ENCODE data around the gene MROH2A. TPM values are rescaled to one million over a fixed set of nuclear protein-coding genes. Genes with fewer than 3 reads are reported as not detected.

MROH2A gene
- polyA plus RNA-seq, 3 donors, result 0.09 to 2.2 (median 0.14) TPM

DNA sequence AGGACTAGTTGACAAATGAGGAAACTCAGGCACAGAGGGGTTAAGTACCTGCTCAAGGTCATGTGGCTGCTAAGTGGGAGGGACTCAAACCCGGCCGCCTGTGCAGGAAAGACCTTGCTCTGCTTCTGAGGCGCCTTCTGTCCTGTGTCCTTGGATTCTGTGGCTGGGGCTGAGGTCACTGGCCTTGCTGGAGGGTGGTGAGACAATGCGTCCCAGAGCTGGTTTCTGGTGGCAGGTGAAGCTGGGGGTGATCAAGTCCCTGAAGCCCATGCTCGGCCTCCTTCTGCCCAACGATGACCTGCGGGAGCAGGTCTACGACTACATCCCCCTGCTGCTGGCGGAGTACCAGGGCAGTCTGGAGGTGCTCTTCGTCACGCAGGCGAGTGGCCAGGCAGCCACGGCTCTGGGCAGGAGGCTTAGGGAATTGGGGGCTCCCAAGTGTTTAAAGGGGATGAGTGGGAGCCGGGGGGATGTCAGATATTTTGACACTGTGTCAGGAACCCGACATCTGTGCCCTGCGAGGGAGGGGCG lies 16.1 kb downstream of the MROH2A start:
- WGBS, 3 donors, result 62 to 79% (median 78%) methylated on average over 17 of the region's 17 CpGs

DNA sequence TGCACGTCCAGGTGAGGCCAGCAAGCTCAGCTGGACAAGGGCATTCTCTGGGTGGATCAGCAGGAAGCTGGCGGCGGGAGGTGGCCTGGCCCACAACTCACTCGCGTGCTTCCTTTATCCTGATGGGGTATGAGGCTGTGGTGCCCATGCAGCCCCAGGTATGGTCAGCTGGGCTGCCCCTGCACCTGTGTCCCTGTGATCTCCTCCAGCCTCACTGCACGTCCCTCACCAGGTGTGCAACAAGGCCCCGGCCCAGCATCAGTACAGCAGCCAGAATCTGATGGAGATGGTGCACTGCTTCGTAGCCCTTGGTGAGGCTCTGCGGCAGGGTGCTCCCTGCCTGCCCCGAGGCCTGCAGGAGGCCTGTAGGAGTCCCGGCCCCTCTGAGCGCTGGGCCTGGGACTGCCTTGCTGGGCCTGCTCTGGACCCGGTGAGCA lies 17.6 kb downstream of the MROH2A start:
- WGBS, 3 donors, result 91 to 92% (median 92%) methylated on average over 13 of the region's 13 CpGs

More for the DNA sequence above, 16.1 kb downstream of the MROH2A start:
- H3K27ac ChIP-seq (ENCODE audit: low read depth, low read length), result no peak overlapping the region

DNA sequence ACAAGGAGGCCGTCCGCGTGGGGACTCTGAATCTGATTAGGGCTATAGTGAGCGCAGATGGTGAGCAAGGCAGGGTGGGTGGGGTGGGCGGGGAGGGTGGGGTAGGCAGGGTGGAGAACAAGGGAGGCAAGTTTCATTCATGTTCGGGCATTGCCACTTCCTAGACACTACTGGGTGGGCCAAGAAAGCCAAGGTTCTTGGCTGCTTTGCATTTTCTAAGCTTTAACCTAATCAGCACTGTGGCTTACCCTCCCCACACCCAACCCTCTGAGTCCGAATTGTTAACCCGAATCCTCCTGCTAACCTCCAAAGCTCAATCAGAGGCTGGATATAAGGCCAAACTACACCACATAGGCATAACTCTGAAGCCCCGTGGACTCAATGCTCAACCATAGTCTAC lies 18.1 kb downstream of the MROH2A start:
- H3K27ac ChIP-seq (ENCODE audit: low read depth, low read length), result no peak overlapping the region
- WGBS, 3 donors, result 85 to 93% (median 87%) methylated on average over 9 of the region's 9 CpGs

More for the DNA sequence above, 17.6 kb downstream of the MROH2A start:
- H3K27ac ChIP-seq (ENCODE audit: low read depth, low read length), result no peak overlapping the region

DNA sequence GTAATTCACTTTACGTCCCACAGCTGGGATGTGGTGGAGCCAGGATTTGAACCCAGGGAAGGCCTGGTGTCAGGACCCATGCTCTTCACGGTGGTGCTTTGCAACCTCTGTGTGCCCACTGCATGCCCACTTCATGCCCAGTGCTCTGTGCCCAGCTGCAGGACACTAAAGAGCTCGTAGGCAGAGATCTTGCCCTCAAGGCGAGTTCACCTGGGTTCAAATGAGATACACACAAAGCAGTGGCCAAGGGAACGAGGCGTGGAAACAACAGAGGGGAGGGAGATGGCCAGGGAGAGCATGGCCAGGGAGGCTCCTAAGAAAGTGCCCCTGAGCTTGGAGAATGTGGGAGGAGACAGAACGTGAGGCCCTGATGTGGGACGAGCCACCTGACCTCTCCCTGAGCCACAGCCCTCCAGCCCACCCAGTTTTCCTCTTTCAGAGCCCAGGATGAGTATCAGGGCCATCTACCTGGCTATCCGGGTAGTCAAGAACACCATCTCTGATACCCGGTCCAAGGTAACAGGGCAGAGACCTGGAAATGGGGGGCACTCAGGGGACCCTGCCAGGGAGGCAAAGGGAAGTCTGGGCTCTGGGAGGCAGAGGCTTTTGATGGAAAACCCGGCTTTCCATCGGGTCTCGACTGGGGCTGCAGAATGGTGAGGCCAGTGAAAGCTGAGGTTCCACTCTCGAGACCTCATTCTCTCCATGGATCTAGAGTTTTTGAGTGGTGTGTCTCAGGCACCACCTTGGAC lies 20.4 kb downstream of the MROH2A start:
- 76 to 85% (median 82%) methylated on average over 14 of the region's 14 CpGs for whole genome bisulfite sequencing, 3 donors
- no peak overlapping the region for H3K27ac ChIP-seq (ENCODE audit: low read depth, low read length)

DNA sequence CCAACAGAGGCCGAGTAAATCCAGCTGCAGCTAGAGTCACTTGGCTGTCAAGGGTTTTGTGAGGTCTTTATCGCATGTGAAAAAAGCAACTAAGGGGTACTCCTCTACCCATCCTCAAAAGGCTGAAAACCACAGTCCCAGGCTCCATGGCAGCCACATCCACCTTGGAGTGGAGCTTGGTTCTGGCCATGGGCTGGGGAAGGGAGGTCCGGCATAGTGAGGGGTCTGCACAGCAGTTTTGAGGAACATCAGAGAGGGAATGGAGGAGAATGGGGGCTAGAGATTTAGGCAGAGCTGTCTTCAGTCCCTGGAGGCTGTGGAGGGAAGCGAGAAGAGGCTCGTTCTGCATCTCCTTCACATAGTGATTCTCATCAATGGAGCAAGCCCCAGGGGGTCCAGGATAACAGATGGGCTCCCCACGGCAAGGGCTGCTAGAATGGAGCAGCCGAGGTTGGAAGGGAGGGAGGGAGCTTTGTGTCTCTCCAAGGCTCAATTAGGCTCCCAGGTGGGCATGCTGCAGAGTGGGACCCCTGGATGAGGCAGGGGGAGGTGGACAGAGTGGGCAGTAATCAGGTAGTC lies 21.0 kb downstream of the MROH2A start:
- no peak overlapping the region for H3K27ac ChIP-seq (ENCODE audit: low read depth, low read length)
- 58 to 63% (median 61%) methylated on average over 7 of the region's 7 CpGs for WGBS, 3 donors

DNA sequence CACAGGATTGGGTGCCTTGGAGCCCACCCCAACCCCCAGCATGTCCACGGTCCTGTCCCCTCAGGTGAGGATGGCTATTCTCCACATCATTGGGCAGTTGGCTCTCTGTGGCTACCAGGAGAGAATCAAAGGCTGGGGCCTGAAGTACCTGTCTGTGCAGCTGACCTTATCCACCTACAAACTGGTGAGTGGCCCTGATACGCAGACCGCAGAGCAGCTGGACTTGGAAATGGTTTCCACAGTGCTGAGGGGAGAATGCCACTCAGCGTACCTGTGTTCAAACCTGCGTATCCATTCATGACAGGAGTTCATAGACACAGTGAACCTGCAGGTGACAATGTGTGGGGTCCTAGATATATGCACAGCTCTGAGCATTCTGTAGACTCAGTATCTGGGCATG lies 21.6 kb downstream of the MROH2A start:
- no peak overlapping the region for H3K27ac ChIP-seq (ENCODE audit: low read depth, low read length)
- 45 to 82% (median 54%) methylated on average over 5 of the region's 5 CpGs for WGBS, 3 donors

DNA sequence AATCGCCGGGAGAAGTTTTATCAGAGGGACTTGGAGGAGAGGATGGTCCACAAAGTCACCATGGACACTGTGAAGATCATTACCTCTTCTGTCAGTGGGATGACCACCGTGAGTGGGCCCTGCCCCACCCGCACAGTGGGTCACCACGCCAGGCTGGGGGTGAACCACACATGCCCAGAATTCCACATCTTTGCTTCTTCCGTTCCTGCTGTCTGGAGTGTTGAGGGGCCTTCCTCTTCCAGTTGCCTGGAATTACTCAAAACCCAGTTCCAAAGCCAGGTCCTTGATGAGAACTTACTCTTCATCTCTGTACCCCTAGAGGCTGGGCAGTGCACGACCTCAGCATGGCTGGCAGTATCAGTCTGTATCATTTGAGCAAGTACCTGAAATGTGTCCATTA lies 22.1 kb downstream of the MROH2A start:
- 78 to 81% (median 80%) methylated on average over 7 of the region's 7 CpGs for WGBS, 3 donors
- no peak overlapping the region for H3K27ac ChIP-seq (ENCODE audit: low read depth, low read length)

DNA sequence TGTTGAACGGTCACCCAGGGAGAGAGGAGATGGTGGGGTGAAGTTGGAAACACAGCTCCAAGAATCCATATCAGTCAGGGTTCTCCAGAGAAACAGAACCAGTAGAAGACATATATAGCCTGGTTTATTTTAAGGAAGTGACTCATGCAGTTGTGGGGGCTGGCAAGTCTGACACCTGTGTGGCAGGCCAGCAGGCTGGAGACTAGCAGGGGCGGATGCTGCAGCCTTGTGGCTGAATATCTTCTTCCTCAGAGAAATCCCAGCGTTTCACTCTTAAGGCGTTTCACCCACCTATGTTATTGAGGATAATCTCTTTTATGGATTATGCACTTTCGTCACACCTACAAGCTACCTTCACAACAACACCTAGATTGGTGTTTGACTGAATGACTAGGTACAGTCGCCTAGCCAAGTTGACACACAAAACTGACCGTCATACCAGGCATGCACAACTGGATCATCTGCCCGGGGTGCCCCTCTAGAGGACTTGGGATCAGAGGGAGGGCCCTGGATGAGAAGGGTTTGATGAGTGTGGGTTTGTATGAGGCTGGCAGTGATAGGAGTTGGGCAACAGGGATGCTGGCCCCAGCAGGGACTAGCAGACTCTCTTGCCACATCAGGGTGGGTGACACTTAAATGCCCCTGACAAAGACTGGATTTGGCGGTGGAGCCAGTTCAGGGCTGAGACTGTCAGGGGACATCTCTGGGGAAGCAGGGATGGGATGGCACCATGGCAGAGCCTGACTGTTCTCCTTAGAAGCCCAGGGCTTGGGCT lies 23.4 kb downstream of the MROH2A start:
- WGBS, 3 donors, result 66 to 79% (median 75%) methylated on average over 9 of the region's 9 CpGs

DNA sequence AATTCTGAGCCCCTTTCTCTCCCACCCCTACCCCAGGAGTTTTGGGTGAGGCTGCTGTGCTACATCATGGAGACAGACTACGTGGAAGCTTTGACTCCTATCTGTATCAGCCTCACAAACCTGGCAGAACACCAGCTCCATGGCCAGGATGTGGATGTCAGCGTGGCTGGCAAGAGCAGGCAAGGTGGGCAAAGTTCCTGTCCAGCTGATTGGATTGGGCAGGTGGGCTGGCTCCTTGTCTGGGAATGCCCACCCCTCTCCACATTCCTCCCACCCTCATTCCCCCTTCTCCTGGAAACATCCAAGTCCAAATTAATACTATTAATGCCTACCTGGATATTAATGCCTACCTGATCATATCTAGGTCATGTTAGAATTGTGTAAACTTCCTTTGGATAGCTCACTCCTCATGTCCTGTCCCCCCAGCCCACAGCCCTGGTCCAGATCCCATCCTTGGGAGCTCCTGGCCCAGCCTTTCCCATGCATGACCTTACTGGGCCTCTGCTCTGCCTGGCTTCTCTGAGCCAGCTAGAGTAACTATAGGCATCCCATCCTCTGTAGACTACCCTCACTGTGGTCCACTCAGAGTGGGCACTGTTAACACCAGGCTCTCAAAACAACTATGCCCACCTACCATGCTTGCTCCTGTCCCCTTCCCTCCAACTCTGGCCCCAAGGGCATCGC lies 24.1 kb downstream of the MROH2A start:
- no peak overlapping the region for H3K27ac ChIP-seq (ENCODE audit: low read depth, low read length)
- 59 to 76% (median 71%) methylated on average over 3 of the region's 3 CpGs for WGBS, 3 donors

More for the DNA sequence above, 23.4 kb downstream of the MROH2A start:
- H3K27ac ChIP-seq (ENCODE audit: low read depth, low read length), result no peak overlapping the region

DNA sequence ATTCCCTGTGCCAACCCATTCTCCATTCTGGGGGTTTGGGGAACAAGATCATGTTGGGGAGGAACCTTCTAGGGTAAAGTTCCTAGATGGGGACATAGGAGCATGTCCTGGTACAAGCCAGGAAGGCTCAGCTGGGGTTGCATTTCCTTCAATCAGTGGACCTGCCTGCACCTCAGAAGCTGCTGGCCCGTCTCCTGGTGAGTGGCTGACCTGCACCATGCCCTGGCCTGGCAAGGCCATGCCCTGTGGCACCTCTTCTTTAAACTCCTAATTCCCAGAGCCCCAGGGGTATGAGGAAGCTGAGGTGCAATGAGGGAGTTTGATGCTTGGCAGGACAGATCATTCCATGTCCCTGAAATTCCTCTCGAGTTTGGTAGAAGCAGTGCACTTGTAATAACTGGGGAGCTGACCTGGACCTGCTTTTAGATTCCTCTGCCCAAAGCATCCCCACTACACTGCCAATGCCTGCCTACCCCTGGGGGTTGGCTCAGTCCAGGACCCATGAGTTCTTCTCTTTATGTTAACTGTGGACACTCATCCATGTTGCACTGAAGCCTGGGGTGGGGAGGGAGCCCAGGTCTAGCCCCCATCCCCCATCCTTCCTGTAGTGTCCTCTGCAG lies 25.3 kb downstream of the MROH2A start:
- no peak overlapping the region for H3K27ac ChIP-seq (ENCODE audit: low read depth, low read length)
- 46 to 71% (median 67%) methylated on average over 2 of the region's 2 CpGs for WGBS, 3 donors

DNA sequence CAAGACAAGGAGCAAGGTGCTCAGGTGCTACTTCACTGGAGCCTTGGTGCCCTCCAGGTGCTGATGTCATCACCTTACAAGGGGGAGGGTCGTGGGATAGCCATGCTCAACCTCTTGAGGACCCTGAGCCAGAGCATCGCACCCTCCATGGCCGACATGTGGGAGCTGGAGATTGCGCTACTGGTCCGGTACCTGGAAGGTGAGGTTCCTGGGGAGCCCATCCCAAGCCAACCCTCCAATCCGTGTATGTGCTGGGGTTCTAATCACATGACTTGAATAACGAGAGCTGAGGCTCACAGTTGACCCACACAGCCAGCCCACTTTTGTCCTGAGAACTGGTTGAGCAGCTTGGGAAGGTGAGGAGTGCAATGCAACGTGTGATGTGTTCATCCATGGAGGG lies 25.9 kb downstream of the MROH2A start:
- H3K27ac ChIP-seq (ENCODE audit: low read depth, low read length), result no peak overlapping the region
- 60 to 65% (median 64%) methylated on average over 8 of the region's 8 CpGs for WGBS, 3 donors

DNA sequence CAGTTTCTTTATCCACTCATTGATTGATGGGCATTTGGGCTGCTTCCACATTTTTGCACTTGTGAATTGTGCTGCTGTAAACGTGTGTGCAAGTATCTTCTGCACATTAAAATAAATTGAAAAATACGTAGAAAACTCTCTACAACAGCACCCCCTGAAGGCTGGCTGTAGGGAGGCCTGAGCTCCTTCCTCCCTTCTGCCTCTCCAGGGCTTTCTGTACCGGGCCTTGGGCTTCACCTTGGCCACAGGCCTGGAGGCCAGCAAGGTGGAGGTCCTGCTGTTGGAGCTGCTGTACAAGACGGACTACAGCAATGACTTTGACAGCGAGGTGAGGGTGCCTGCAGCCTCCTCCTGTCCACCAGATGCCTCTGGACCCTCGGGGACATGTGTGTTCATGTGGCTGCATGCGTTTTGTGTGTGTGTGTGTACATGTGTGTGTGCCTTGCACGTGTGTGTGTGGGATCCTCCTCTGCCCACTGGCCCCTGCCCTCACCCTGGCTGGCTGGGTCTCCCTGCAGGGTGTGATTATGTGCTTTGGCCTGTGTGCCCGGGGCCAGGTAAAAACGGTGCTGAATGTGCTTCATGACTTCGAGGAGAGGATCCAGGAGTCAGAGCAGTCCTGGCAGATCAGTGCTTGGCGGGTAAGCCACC lies 29.2 kb downstream of the MROH2A start:
- WGBS, 3 donors, result 66 to 73% (median 72%) methylated on average over 12 of the region's 12 CpGs
- no peak overlapping the region for H3K27ac ChIP-seq (ENCODE audit: low read depth, low read length)

DNA sequence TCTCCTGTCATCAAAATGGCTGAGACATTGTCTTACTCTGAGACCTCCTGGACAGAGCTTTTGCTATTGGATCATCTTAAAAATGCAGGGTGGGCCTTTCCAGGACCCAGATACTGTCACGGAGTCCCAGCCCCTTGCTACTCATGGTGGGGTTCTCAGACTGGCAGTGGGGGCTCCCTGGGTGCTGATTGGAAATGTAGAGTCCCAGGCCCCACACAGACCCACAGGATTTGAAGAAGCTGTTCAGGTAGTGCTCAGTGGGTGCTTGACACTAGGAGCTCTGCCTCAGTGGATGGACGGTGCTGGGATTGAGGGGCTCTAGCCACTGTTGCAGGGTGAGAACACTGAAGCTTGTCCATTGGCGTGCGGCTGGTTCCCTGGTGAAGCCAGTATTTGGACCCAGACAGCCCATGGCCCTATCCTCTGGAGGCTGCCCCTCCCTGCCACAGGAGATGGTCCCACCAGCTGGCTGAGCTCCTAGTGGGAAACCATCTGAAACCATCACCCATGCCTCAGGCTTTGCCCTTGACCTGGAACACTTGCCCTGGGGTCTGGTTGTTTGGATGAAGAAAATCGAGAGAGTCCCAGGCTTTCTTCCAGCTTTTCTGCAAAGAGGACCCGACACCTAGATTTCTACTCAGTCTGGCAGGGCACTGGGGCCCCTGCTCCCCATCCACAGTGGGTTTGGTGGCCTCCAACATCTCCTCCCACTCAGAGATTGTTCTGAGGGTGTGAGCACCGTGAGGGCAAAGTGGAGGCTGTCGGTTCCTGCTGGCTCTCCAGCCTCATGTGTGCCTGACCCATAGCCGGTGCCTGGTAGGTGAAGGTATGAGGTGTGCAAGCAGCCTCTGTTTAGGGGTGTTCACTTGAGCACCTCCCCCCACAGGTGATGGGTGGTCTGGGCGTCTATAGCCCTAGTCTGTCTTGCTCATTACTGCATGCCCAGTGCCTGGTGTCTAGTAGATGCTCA lies 30.1 kb downstream of the MROH2A start:
- 77 to 83% (median 78%) methylated on average over 10 of the region's 10 CpGs for WGBS, 3 donors
- H3K27ac ChIP-seq (ENCODE audit: low read depth, low read length), result no peak overlapping the region

DNA sequence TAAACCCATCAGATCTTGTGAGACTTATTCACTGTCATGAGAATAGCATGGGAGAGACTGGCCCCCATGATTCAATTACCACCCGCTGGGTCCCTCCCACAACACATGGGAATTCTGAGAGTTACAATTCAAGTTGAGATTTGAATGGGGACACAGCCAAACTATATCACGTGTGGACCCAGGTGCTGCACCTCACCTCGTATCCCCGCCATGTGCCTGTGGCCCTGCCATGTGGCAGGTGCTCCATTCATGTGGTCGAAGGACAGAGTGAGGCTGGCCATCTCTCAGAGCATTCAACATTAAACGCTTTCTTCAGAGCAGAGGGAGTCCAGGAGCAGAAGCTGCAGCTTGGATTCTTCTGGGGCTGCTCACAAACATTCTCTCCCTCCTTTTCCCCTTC lies 32.3 kb downstream of the MROH2A start:
- 78 to 90% (median 86%) methylated on average over 6 of the region's 6 CpGs for WGBS, 3 donors
- no peak overlapping the region for H3K27ac ChIP-seq (ENCODE audit: low read depth, low read length)

DNA sequence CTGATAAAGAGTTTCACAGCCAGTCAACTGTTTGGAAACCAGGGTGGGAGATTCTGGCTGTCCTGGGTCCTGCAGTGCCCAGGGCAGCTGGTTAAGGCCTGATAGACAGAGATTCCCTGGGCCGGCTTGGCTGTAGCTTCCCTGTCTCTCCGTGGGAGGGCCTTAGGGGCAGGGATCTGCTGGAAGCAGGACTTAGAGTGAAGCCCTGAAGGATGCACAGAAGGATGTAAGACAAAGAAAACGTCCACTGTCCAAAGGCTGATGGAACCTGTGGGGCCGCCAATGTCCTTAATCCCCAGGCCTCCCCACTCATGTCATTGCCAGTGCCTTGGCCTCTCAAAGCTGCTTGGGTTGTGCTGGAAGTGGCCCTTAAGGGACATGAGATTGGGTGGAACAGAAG lies 33.0 kb downstream of the MROH2A start:
- WGBS, 3 donors, result 49 to 76% (median 75%) methylated on average over 4 of the region's 4 CpGs
- no peak overlapping the region for H3K27ac ChIP-seq (ENCODE audit: low read depth, low read length)

DNA sequence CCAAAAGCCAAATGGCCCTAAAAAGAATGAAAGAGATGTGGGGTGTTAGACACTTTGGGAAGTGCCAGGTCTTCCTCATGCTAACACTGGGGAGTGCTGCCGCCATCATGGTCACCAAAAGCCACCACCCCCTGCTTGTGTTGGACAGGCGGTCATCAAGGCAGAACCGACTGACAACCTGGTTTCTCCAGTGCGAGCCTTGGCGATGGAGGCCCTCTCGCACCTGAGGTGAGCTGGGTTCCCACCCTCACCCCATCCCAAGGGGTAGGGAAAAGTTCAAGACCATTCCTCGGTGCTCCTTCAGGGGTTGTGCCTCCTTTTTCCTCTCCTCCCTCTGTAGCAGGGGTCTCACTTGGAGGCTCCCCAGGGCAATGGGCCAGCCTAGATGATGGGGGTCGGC lies 33.6 kb downstream of the MROH2A start:
- WGBS, 3 donors, result 80 to 92% (median 88%) methylated on average over 7 to 8 of the region's 8 CpGs
- no peak overlapping the region for H3K27ac ChIP-seq (ENCODE audit: low read depth, low read length)

Measured in adipose tissue (tissue), 3 donors.